Hepatocyte (in vitro differentiated cells): Measurements from ENCODE around the gene RPL26.

Source experiments
- EZH2 ChIP-seq: fragments of 200-600 bp; sonication (generic); IDR thresholded peaks from 2 replicates; pipeline ENCODE4 v1.6.1; 2016; ENCODE audit warnings: antibody characterized with exemption, mild to moderate bottlenecking, borderline replicate concordance
- EZH2phosphoT487 ChIP-seq: fragments of 200-600 bp; sonication (generic); IDR thresholded peaks from one replicate; pipeline ENCODE4 v1.6.1; 2018; ENCODE audit warnings: antibody characterized with exemption, mild to moderate bottlenecking, low read depth, moderate library complexity; ENCODE audit not compliant: unreplicated experiment, severe bottlenecking
- TF ChIP-seq, protein P1 (sequence below): fragments of 200-600 bp; sonication (generic); IDR thresholded peaks from 2 replicates; pipeline ENCODE4 v1.5.1; 2016; ENCODE audit warnings: antibody characterized with exemption, mild to moderate bottlenecking; ENCODE audit not compliant: poor library complexity

DNA sequence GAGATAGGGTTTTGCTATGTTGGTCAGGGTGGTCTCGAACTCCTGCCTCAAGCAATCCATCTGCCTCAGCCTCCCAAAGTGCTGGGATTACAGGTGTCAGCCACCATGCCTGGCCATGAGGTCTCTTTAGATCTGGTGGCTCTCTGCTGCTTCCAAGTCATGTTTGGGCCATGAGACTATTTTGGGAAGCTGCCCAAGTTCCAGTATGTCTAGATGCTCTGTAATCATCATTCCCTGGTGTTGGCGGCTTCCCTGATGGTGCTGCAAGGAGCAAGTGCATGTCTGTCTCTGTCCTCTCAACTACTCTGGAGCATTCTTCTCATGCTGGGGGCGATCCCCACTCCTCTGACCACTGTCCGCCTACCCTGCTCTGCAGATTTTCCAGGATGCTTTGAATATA is 49.7 kb downstream of the RPL26 start:
- TF ChIP-seq, protein P1, sequence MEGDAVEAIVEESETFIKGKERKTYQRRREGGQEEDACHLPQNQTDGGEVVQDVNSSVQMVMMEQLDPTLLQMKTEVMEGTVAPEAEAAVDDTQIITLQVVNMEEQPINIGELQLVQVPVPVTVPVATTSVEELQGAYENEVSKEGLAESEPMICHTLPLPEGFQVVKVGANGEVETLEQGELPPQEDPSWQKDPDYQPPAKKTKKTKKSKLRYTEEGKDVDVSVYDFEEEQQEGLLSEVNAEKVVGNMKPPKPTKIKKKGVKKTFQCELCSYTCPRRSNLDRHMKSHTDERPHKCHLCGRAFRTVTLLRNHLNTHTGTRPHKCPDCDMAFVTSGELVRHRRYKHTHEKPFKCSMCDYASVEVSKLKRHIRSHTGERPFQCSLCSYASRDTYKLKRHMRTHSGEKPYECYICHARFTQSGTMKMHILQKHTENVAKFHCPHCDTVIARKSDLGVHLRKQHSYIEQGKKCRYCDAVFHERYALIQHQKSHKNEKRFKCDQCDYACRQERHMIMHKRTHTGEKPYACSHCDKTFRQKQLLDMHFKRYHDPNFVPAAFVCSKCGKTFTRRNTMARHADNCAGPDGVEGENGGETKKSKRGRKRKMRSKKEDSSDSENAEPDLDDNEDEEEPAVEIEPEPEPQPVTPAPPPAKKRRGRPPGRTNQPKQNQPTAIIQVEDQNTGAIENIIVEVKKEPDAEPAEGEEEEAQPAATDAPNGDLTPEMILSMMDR: no peak
- no peak for TF ChIP-seq EZH2
- TF ChIP-seq EZH2phosphoT487: no peak
